C1 segment of cervical spinal cord (tissue), 14 donors: ENCODE data around the gene FAM83G.
"Not testable (repeated sequence)": the region's sequence is repeated elsewhere in the genome, so short reads cannot be mapped to it uniquely, and the experiment has no call there.

Source experiments
- DNase-seq, 14 donors: peaks; one replicate each; lab custom pipeline; 2025; lab: John Stamatoyannopoulos, UW

Gene FAM83G, protein sequence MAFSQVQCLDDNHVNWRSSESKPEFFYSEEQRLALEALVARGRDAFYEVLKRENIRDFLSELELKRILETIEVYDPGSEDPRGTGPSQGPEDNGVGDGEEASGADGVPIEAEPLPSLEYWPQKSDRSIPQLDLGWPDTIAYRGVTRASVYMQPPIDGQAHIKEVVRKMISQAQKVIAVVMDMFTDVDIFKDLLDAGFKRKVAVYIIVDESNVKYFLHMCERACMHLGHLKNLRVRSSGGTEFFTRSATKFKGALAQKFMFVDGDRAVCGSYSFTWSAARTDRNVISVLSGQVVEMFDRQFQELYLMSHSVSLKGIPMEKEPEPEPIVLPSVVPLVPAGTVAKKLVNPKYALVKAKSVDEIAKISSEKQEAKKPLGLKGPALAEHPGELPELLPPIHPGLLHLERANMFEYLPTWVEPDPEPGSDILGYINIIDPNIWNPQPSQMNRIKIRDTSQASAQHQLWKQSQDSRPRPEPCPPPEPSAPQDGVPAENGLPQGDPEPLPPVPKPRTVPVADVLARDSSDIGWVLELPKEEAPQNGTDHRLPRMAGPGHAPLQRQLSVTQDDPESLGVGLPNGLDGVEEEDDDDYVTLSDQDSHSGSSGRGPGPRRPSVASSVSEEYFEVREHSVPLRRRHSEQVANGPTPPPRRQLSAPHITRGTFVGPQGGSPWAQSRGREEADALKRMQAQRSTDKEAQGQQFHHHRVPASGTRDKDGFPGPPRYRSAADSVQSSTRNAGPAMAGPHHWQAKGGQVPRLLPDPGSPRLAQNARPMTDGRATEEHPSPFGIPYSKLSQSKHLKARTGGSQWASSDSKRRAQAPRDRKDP

DNA sequence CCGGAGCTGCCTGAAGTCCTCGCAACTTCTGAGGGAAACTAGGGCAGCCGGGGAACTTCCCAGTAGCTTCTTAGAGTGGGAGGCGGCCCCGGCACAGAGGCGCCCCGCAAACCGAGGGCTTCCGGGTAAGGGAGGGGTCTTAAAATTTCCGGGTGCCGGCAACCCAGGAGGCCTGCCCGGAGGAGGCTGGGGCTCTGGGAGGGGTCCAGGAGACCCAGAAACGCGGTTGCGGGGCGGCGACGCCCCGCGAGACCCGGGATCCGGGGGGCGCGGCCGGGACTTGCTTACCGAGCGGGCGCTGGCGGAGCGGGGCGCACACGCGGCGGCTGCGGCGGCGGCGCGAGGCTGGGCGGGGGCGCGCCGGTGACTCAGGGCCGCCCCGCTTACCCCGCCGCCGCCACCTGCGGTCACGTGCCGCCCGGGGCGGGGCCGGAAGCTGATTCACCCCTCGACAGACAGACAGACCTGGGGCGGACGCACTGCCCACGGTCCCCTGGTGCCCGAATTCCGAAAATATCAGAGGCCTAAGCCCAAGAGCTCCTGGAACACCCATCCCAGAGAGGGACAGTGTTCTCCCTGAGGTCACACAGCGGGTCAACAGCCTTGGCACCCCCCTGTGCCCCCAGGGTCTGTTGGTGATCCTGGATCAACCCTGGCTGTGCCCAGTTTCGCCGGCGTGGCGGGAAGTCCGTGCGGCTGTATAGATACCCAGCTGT is at the start of gene FAM83G:
FAM83G (minus strand) TSS at position 344 of the 716 bp plus-strand sequence. CDS start 723 bp downstream, outside the sequence.
- DNase-seq = no peak

DNA sequence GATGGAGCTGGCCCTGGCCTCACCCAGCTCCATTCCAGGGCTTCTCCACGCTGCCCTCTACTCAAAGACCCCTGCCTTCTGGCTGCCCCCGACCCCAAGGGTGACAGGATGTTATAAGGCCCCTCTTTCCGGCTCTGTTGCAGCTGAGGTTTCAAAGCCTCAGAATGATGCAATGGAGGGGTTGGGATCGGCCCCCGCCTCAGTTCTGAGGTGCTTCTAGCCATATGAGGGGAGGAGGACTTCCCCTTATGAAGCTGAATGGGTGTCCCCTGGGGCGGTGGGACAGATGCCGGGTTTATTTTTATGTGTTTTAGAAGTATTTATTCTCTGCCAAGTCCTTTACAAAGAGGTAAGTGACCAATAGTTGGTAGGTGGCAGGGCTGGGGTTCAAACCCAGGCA is 44.3 kb upstream of the FAM83G start:
- DNase-seq = not testable (repeated sequence)

DNA sequence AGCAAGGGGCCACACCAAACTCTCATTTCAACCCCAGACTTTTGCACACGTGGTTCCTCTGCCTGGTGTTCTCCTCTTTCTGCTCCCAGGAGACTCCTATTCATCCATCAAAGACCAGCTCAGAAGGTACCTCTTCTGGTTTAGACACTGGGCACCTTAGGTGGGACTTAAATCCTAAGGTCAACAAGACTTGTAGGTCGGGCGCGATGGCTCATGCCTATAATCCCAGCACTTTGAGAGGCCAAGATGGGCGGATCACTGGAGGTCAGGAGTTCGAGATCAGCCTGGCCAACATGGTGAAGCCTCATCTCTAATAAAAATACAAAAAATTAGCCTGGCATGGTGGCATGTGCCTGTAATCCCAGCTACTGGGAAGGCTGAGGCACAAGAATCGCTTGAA is 42.9 kb upstream of the FAM83G start:
- DNase-seq = not testable (repeated sequence)

DNA sequence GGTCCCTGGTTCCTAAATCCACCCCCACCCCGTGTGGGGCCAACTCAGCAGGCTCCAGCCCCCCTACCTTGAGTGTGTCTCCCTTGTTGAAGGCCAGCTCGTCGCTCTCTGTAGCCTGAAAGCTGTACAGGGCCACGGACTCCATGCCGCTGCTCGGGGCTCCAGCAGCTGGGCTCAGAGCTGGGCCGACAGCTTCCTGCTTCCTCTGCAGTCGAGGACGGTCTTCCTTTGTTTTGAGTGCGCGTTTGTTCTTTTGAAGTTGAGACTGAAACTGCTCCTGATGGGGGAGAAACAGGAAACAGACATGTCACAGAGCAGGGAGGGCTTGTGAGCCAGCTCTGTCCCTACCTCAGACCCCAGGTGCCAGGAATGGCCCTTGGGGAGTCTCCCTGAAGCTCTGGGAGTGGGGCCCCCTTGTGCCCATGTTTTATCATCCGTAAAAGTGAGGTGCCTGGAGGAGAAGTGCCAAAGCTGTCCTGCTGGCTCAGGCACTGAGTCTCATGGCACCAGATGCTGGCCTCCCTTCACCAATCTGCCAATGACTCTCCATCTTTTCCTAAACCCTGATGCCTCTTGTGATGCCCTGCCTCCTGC is 42.3 kb upstream of the FAM83G start, which contains the start of gene GRAP:
GRAP (minus strand) TSS at position 176 of the 594 bp plus-strand sequence; CDS start at position 145, 31 bp downstream.
- DNase-seq = not testable (repeated sequence)

DNA sequence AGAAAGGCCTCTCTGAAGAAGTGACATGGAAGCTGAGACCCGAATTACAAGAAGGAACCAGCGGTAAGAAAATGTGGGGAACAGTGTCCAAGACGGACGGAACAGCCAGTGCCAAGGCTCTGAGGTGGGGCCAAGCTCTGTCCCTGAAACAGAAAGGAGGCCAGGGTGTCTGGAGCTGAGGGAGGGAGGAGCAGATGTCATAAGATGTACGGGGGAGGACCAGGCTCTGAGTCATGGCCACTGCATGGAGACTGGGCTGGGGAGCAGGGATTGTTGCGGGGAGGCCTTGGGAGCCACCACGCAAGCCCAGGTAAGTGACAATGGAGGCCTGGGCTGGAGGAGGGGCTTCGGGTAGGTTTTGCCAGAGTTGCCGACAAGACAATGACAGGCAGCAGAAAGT is 40.1 kb upstream of the FAM83G start:
- DNase-seq = not testable (repeated sequence)

DNA sequence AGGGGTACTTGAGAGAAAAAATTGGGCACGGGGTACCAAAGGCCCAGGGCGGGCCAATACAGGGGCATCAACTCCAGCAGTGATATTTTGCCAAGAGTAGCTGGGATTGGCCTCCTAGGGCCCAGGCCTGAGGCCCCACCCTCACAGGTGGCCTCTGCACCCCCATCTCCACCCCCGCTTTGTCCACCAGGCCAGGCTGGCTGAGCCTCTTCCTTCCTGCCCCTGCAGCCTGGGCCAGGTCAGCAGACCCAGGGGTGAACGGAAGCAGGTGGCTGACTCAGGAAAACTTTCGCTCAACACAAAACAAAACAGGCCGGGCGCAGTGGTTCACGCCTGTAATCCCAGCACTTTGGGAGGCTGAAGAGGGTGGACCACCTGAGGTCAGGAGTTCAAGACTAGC is 38.5 kb upstream of the FAM83G start:
- DNase-seq = not testable (repeated sequence)

DNA sequence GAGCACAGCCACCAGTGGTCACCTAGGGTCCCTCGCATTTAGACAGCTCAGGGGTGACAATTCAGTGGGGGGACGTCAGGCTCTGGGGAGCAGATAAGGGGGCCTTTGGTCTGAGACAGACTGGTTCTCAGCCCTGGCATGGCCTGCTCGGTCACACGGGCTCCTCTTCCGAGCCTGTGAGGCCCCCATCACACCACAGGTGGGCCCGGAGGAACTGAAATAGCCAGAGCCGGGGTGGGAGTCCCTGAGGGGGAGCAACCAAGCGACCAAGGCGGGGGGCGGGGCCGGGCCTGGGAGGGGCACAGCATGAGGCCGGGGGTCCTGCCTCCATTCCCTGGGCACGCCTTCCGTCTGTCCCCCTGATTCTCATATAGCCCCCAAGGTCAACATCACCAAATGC is 37.8 kb upstream of the FAM83G start:
- DNase-seq = not testable (repeated sequence)

DNA sequence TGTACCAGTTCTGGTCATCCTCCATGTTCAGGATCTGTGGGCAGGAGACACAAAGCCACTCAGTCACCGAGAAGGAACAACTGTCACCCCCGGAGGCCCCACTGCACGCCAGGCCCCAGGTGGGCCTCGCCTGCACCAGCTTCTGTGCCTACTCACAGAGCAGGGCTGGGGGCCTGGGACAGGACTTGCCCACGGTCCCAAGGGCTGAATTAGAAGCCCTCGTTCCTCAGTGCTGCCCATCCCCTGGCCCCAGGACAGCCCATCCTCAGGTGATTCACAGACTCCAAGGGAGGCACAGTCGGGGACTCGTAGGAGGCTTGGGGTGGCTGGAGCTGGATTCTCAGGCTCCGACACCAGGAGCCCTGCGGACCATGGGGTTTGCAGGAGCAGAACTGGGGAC is 37.3 kb upstream of the FAM83G start:
- DNase-seq = not testable (repeated sequence)

DNA sequence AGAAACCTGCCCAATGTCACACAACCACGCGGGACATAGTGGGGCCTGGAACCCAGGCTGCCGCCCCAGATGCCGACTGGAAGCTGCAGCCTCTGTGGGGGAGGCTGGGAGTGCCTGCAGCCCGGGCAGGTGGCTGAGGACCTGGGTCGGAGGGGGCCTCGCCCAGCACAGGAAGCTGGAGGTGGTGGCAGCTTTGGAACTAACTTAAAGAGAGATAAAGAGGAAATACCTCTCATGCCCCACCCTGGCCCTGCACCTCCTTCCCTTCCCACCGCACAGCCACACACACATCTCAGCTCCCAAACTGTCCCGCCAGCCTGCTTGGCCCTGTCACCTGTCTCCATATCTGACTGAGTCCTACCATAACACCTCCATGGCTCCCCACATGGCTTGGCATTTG is 35.8 kb upstream of the FAM83G start:
- DNase-seq = not testable (repeated sequence)

DNA sequence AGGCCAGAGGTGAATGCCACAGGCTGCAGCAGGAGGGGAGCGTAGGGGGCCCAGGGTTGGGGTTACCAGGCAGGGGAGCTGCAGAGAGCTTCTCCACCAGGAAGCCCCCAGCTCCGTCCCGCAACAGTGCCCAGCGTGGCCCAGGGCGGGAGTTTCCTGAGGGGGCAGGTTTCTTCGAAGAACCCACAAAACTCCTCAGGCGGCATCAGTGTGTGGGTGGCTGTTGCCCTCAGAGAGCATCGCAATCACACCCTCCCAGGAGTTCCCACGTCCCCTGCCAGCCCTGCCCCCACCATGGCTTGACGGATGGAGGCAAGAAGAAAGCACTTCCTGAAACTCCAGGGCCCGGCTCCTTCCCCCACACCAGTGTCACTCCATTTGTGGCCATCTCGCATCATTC is 34.2 kb upstream of the FAM83G start:
- DNase-seq = not testable (repeated sequence)

DNA sequence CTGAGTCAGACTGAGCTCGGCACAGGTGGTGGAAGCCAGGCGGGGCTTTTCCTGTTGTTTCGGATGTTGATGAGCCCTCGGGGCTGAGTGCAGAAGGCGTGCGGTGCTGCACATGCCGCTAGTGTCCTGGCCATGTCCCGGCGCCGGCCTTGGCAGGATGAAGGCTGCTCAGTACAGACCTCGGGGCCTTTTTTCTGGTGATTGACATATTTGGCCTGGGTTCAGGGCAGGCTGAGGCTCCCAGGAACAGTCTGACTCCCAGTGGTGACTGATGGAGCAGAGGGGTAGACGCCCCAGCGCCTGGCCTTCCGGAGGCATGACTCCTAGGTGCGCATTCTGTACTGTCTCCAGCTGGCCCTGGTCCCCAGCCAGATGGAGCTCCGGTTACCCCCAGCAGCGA is 33.4 kb upstream of the FAM83G start:
- DNase-seq = not testable (repeated sequence)

DNA sequence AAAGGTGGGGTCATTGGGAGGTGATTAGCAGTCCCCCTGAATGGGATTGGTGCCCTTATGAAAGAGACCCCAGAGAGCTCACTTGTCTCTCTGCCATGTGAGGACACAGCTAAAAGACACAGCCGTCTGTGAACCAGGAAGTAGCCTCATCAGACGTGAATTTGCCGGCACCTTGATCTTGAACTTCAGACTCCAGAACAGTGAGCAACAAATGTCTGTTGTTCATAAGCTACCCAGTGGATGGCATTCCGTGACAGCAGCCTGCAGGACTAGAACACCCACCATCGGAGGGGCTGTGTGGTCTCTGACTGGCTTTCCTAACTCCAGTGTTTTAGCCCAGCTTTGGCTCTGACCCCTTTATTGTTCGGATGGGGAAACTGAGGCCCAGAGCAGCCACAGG is 33.0 kb upstream of the FAM83G start:
- DNase-seq = not testable (repeated sequence)

DNA sequence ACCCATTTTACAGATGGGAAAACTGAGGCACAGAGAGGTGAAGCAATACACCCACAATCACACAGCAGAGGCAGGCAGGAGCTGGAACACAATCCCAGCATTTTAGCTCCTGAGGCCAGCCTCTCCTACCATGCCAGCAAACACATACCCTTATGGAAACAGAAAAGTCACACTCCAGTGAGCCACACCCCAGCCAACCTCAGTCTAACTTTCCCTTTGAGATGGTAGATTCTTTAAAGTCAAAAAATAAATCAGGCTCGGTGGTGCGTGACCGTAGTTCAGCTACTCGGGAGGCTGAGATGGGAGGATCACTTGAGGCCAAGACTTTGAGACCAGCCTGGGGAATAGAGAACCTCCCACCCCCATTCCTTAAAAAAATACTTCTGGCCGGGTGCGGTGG is 31.6 kb upstream of the FAM83G start:
- DNase-seq = not testable (repeated sequence)

DNA sequence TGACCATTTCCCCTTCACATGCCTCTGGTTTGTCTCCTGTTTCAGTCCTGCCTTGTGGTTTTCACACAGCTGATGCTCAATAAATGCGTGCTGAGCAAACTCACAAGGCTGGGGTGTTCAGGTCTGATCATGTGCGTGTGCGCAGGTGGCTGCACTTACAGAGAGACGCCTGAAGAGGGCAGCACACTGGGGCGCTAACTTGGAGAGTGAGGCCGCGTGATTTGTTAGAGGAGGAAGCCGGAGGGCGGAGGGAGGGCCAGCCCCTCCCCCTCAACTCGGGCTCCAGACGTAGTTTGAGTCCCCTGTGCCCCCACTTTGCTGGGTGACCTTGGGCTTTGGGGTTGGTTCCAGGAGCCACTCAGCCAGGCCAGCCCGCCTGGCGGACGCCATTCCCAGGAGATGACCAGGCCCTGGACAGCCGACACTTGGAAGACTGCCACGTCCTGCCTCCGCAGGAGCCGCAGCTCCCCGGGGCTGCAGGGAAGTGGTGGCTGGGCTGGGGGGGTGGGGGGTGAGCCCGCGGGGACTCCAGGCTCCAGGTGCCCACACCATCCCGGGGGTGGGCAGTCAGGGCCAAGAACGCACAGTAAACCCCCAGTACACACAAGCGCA is 27.9 kb upstream of the FAM83G start:
- DNase-seq = not testable (repeated sequence)

DNA sequence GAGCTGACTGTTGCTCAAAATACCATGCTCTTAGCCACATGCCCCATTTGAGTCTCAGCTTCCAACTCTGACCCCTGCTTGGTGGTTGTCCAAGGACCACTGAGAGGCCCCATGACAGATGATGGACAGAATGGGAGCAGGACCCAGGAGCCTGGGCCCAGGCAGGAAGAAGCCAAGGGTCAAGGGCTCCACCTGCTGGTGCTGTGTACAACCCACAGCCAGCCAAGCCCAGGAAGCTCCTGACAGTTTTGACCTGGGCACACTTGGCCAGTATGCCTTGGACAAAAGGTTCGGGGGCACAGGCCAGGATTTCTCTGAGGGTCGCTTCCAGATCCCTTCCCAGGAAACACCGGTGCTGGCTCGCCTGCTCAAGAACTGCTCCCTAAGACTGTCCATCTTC is 27.2 kb upstream of the FAM83G start:
- not testable (repeated sequence) for DNase-seq

DNA sequence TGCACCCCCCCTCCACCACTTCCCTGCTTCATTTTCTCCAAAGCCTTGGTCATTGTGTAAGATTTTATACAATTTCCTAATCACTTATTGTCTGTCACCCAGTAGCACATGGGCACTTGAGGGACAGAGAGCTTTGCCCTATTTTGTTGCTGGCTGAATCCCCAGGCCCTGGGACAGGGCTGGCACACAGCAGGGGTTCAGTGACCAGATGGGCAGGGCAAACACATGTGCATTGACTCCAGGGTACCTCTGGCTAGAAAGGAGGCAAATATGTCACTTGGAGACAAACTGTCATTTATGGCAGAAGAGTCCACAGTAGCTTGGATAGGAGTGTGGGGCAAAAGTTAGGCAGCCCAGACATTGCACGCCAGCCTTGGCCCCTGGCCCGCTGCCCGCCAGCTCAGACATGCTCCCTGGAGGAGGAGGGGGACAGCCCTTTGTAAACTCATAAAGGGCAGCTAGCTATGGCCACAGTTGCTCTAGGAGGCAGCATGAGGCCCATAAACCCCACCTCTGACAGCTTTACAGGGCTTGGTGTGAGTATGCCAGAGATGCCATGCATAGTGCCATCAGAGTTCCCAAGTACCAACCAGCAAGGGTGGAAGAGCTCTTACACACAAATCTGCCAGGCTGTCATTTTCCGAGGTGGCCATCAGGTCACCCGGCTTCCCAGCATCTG is 26.3 kb upstream of the FAM83G start:
- DNase-seq = not testable (repeated sequence)

DNA sequence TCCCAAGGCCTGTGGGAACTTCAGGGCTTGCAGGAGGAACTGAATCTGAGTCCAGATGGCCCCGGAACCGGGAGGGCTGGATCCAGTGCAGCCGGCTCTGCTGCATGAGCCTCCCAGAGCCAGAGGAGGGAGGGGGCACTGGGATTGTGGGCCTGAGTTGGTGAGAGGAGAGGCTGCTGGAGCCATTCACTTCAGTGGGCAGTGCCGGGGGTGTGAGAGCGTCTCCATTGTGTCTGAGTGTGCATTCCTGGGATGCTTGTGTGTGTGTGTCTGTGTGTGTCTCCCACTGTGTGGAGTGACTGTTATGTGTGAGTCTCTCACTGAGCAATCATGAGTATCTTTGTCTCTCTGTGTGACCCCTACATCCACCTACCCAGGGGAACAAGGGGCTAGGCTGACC is 25.2 kb upstream of the FAM83G start:
- not testable (repeated sequence) for DNase-seq

DNA sequence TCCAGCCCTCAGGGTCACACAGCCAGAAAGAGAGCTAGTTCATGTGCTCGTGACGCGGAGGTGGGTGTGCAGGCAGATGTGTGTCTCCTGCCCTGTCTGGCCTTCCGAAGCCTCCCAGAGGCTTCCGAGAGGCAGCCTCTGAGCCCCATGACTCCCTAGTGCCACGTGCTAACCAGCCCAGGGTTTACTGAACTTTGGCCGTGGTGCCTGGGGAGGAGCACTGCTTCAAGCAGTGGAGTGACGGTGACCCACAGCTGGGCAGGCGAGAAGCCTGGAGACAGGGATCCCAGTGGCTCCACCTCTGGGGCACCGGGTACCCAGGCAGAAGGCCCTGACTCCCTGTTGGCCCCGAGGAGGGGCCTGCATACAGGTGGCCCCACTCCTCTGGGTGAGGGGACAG is 24.1 kb upstream of the FAM83G start:
- not testable (repeated sequence) for DNase-seq

DNA sequence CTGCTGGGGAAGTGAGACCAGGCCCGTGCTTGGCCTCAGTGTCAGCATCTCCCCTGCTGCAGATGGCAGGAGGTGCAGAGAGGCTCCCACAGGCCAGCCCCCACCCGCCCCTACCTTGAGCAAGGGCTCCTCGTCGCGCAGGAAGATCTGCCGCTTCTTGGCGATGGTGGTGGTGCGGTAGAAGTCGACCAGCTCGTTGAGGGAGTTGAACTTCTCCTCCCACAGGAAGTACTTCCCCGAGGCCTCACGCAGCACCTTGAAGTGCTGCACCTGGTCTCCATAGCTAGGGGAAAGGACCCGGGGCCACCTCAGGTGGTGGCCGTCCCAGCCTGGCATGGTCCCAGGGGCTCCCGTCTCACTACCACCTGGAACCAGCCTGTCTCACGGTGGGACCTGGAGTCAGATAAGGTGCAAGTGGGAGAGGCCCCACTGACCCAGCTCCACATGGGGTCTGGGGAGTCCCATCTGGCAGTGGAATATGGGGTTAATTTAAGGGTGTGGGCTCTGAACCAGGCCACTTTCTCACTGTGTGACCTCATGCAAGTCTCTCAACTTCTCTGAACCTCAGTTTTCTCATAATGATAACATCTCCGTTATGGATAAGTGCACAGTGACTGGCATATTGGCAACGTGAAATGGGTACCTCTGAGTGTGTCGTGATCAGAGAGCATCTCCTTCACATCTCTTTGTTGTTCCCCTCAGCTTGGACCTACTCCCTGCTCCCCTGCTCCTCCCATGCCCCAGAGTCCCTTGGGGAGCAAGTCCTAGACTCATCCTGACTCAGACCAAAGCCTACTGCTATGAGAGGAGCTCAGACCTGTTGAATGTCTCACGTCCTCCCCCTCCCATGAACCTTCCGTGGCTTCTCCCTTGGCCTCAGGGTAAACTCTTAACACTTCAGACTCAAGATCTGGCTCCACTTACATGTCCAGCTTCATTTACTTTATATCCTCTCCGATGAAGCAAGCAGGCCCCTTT is 19.8 kb upstream of the FAM83G start:
- DNase-seq = no peak
